B cell (primary cell): ENCODE results near the gene THRB. TPM values are rescaled to one million over a fixed set of nuclear protein-coding genes. Genes with fewer than 3 reads are reported as not detected.
"Not testable (repeated sequence)": the region's sequence is repeated elsewhere in the genome, so short reads cannot be mapped to it uniquely, and the experiment has no call there.

ENCODE experiments used
- ATAC-seq: fragments of 200-7000 bp; cut with Tn5 transposase; one replicate; pipeline ENCODE4 v1.10.0; 2021; ENCODE audit warnings: low read depth, mild to moderate bottlenecking, moderate number of reproducible peaks, moderate library complexity
- CTCF ChIA-PET: fragments of 350-600 bp; sonication (Branson Sonifier 250); formaldehyde crosslinking; loops from one replicate; lab custom pipeline; 2021; ENCODE audit warnings: antibody characterized with exemption, inconsistent platforms; lab: Charles Lee
- POLR2A ChIA-PET: fragments of 350-600 bp; sonication (Branson Sonifier 250); formaldehyde crosslinking; loops from one replicate; lab custom pipeline; 2021; ENCODE audit warnings: antibody characterized with exemption; lab: Charles Lee
- DNase-seq: peaks from one replicate; pipeline ENCODE4 v3.0.0; 2013
- H2AFZ ChIP-seq: 2 replicates; pipeline ENCODE4 v1.6.1; 2012; ENCODE audit warnings: mild to moderate bottlenecking, low read depth, low read length; ENCODE audit not compliant: insufficient read depth, poor library complexity, severe bottlenecking
- H3K27ac ChIP-seq, 2 donors: 1 replicate in 1 of 2; 2 replicates in 1 of 2; pipeline ENCODE4 v1.5.1; 2012 to 2013; ENCODE audit warnings: low read length in 2 of 2, mild to moderate bottlenecking in 2 of 2, moderate library complexity in 1 of 2
- H3K27me3 ChIP-seq, 4 experiments: fragments of 200-600 bp in 1 of 4; sonication (generic) in 1 of 4; replicated peaks in 1 of 4; 1 replicate in 2 of 4; 2 replicates in 2 of 4; pipeline versions ENCODE4 v1.6.1 to v1.7.0; 2013 to 2016; ENCODE audit warnings: low read length in 3 of 4, mild to moderate bottlenecking in 2 of 4, mixed read lengths in 1 of 4, moderate library complexity in 1 of 4; ENCODE audit not compliant: insufficient read depth in 4 of 4, control insufficient read depth in 3 of 4; ENCODE audit errors: control extremely low read depth in 1 of 4
- H3K36me3 ChIP-seq, 2 experiments: replicated peaks in 1 of 2; 1 replicate in 1 of 2; 2 replicates in 1 of 2; pipeline versions ENCODE4 v1.6.1 to v1.7.1; 2013; ENCODE audit warnings: low read length in 1 of 2; ENCODE audit not compliant: insufficient read depth in 2 of 2, control insufficient read depth in 1 of 2; ENCODE audit errors: control extremely low read depth in 1 of 2, extremely low read depth in 1 of 2
- H3K4me1 ChIP-seq, 2 donors: fragments of 200-600 bp in 1 of 2; sonication (generic) in 1 of 2; 1 replicate in 1 of 2; 2 replicates in 1 of 2; pipeline versions ENCODE4 v1.5.1 to v1.6.1; 2013 to 2017; ENCODE audit warnings: low read length in 2 of 2; ENCODE audit not compliant: control insufficient read depth in 2 of 2, insufficient read depth in 2 of 2
- H3K4me2 ChIP-seq: replicated peaks from 2 replicates; pipeline ENCODE3; 2012; ENCODE audit warnings: mild to moderate bottlenecking, low read depth, low read length; ENCODE audit not compliant: poor library complexity, severe bottlenecking
- H3K4me3 ChIP-seq, 5 experiments: fragments of 200-600 bp in 1 of 5; sonication (generic) in 1 of 5; 1 replicate in 3 of 5; 2 replicates in 2 of 5; pipeline versions ENCODE4 v1.5.1 to v1.7.0; 2011 to 2016; ENCODE audit warnings: low read length in 4 of 5, mild to moderate bottlenecking in 4 of 5, low read depth in 2 of 5, control low read depth in 1 of 5, moderate library complexity in 1 of 5; ENCODE audit not compliant: insufficient read depth in 1 of 5; ENCODE audit errors: control extremely low read depth in 1 of 5, extremely low read depth in 1 of 5
- H3K79me2 ChIP-seq: fragments of 200-600 bp; sonication (generic); one replicate; pipeline ENCODE4 v1.6.0; 2016; ENCODE audit warnings: low read length; ENCODE audit not compliant: control insufficient read depth, insufficient read depth
- H3K9ac ChIP-seq: fragments of 200-600 bp; sonication (generic); 2 replicates; pipeline ENCODE4 v1.6.1; 2017; ENCODE audit warnings: mild to moderate bottlenecking, low read length, moderate library complexity
- H3K9me3 ChIP-seq, 3 donors: one replicate each; pipeline versions ENCODE4 v1.6.1 to v1.7.1; 2013; ENCODE audit warnings: low read length in 2 of 3; ENCODE audit not compliant: control insufficient read depth in 2 of 3, insufficient read depth in 1 of 3; ENCODE audit errors: control extremely low read depth in 1 of 3
- H4K20me1 ChIP-seq: 2 replicates; pipeline ENCODE4 v1.6.0; 2012; ENCODE audit warnings: mild to moderate bottlenecking, low read length; ENCODE audit not compliant: insufficient read depth, control insufficient read depth, poor library complexity, severe bottlenecking
- H3K27ac Mint-ChIP-seq: one replicate; pipeline ENCODE4 v1.8.0; 2021; ENCODE audit warnings: mixed read lengths
- H3K27me3 Mint-ChIP-seq: one replicate; pipeline ENCODE4 v1.8.0; 2021; ENCODE audit warnings: mixed read lengths
- H3K4me1 Mint-ChIP-seq: one replicate; pipeline ENCODE4 v1.8.0; 2021; ENCODE audit warnings: mixed read lengths
- H3K4me3 Mint-ChIP-seq: one replicate; pipeline ENCODE4 v1.8.0; 2021; ENCODE audit warnings: mixed read lengths
- H3K9me3 Mint-ChIP-seq: one replicate; pipeline ENCODE4 v1.8.0; 2022; ENCODE audit warnings: mixed read lengths; ENCODE audit not compliant: insufficient read depth
- EZH2 ChIP-seq: IDR thresholded peaks from 2 replicates; pipeline ENCODE4 v1.6.1; 2012; ENCODE audit warnings: borderline replicate concordance, low read depth, mild to moderate bottlenecking, moderate library complexity, low read length; ENCODE audit not compliant: insufficient read depth, poor library complexity, severe bottlenecking
- WGBS: methylation state at CpG from one replicate; pipeline ENCODE4 v1.1.5; 2013; ENCODE audit warnings: missing lambda C conversion rate; ENCODE audit not compliant: insufficient coverage; 5-methylcytosine and 5-hydroxymethylcytosine counted together
- intact Hi-C: fragments of 100-400 bp; cut with micrococcal nuclease; formaldehyde crosslinking; loops from one replicate; pipeline ENCODE4 v1.10.0; 2022
- polyA plus RNA-seq: library from polyadenylated mRNA; depleted of rRNA; stranded (reverse); fragments of >200 nt; gene quantifications from 2 replicates; pipeline ENCODE4 v1.2.3, GENCODE V29; 2012
- total RNA-seq, 2 donors: library from RNA; stranded (reverse); fragments of 120-200 nt in 1 of 2; gene quantifications; 1 replicate in 1 of 2; 2 replicates in 1 of 2; pipeline versions ENCODE4 v1.2.3 to v1.2.4, GENCODE V29; 2013 to 2022
- TF ChIP-seq, protein P1 (sequence below): fragments of 200-600 bp; IDR thresholded peaks from one replicate; pipeline ENCODE4 v1.8.0; 2022; ENCODE audit warnings: antibody characterized with exemption, mild to moderate bottlenecking

THRB gene
- total and polyA plus RNA-seq, 2 donors (not counting 1 experiment from before 2014, with no cell fraction given) = 0.86 to 1.8 TPM

DNA sequence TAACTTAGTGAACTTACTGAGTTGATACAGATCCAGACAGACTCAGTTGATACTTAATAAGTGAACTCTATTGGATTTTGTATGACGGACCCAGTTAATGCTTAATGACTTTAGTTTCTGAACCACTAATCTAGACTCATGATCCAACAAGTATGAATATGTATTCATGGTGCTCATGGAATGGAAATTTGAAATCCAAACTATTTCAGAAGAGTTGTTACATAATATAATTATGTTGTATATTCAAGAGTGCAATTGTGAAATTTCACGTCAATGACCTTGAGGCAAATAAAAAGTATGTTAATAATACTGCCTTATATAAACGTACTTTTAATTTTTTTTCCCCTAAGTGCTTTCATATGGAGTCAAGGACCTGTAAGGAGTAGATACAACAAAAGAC, 78.8 kb downstream of the THRB start:
- Mint-ChIP-seq H3K27ac (no peak overlapping the region), H3K4me1 (no peaks in the 10 kb centered on the region), H3K4me3 (no peak overlapping the region), H3K9me3 (no peaks in the 10 kb centered on the region), H3K27me3 (no peaks in the 10 kb centered on the region)
- H3K79me2 ChIP-seq = no peaks in the 10 kb centered on the region
- ChIA-PET POLR2A (no interaction called here), CTCF (no interaction called here)
- no peak overlapping the region for H2AFZ ChIP-seq
- WGBS = no CpG with 5 or more reads among the region's 3 CpGs
- H3K4me2 ChIP-seq = no peak overlapping the region
- no peaks in the 10 kb centered on the region for H4K20me1 ChIP-seq
- H3K27ac ChIP-seq = no peak overlapping the region
- no peaks in the 10 kb centered on the region for H3K9me3 ChIP-seq
- H3K4me1 ChIP-seq = no peaks in the 10 kb centered on the region
- ATAC-seq = no peak
- no peak overlapping the region for H3K4me3 ChIP-seq
- no peaks in the 10 kb centered on the region for H3K36me3 ChIP-seq
- no peak for DNase-seq
- no peaks in the 10 kb centered on the region for H3K27me3 ChIP-seq
- no peak for TF ChIP-seq EZH2
- TF ChIP-seq, protein P1, sequence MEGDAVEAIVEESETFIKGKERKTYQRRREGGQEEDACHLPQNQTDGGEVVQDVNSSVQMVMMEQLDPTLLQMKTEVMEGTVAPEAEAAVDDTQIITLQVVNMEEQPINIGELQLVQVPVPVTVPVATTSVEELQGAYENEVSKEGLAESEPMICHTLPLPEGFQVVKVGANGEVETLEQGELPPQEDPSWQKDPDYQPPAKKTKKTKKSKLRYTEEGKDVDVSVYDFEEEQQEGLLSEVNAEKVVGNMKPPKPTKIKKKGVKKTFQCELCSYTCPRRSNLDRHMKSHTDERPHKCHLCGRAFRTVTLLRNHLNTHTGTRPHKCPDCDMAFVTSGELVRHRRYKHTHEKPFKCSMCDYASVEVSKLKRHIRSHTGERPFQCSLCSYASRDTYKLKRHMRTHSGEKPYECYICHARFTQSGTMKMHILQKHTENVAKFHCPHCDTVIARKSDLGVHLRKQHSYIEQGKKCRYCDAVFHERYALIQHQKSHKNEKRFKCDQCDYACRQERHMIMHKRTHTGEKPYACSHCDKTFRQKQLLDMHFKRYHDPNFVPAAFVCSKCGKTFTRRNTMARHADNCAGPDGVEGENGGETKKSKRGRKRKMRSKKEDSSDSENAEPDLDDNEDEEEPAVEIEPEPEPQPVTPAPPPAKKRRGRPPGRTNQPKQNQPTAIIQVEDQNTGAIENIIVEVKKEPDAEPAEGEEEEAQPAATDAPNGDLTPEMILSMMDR = no peak
- no peak overlapping the region for H3K9ac ChIP-seq
- intact Hi-C loops = no loop called here

DNA sequence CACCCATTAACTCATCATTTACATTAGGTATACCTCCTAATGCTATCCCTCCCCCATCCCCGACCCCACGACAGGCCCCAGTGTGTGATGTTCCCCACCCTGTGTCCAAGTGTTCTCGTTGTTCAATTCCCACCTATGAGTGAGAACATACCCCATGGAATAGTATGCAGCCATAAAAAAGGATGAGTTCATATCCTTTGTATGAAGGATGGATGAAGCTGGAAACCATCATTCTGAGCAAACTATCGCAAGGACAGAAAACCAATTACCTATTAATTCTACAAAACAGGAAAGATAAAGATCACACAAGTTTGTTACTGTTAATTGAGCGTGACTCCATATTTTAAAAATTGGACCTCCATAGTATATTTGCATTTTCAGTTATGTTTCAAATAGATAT, 81.0 kb downstream of the THRB start:
- H3K36me3 ChIP-seq, H3K9me3 Mint-ChIP-seq, CTCF ChIA-PET, intact Hi-C loops, DNase-seq, H3K4me2 ChIP-seq, H3K79me2 ChIP-seq, H3K9ac ChIP-seq, H3K4me3 ChIP-seq, H3K9me3 ChIP-seq, H3K27ac ChIP-seq, ATAC-seq, H4K20me1 ChIP-seq, H3K27ac Mint-ChIP-seq, H3K27me3 Mint-ChIP-seq, H3K4me1 Mint-ChIP-seq, H3K27me3 ChIP-seq, H3K4me1 ChIP-seq, H2AFZ ChIP-seq, POLR2A ChIA-PET, H3K4me3 Mint-ChIP-seq: not testable (repeated sequence)
- no CpG with 5 or more reads among the region's 5 CpGs for WGBS
